HG03139 (cell line): ENCODE data around the gene VWA5A.

ENCODE experiments used
- ATAC-seq: cut with Tn5 transposase; IDR thresholded peaks from one replicate; pipeline ENCODE4 v1.9.1; 2021; ENCODE audit not compliant: unreplicated experiment

The VWA5A gene

GRCh38 chr11:124114942-124115781 is at the start of gene VWA5A:
Gene VWA5A, plus strand, starts transcription at chr11:124115450. Its CDS starts 2,062 bp downstream, at chr11:124117512.
- ATAC-seq = peak; percentile 99

- no peak for ATAC-seq
Observed at GRCh38 chr11:124068601-124069110, 46.6 kb upstream of the VWA5A start.

DNA sequence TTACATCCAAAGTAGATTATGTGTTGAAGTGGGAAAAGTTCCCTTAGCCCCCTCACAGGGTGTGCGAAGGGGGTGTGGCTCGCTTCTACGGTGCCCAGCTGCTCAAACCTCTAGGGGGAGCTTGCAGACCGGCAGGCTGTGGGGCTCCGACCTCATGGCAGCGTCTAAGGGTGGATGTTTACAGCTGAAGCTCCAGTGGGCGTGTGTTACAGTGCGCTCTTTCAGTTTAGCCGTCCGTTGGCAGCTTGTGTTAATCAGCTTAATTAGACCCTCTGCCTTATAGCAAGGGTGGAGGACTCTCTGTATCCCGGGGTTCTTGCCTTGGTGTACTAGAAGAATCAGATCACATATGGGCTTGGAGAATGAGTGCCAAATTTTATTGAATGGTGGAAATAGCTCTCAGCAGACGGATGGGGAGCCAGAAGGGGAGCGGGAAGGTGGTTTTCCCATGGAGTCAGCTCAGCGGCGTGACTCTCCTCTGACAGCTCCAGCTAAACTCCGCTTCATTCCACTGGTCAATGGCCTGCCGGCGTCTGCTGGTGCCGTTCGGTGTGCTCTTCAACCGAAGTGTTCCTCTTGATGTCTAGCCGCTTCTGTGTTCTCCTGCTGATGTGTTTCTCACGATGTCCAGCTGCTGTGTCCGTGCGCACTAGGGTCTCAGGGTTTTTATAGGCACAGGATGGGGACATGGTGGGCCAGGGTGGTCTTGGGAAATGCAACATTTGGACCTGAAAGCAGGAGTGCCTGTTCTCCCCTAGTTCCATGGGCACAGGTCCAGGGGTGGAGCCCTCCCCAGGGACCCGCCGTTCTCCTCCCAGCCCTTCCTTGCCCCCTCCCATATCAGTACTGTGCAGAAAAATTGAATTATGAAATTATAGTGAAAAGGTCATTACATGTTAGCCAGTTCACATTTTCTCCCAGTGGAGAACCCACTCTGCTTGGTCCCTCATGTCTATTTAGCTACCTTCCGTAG is 45.5 kb upstream of the VWA5A start:
- peak; percentile 71 for ATAC-seq

DNA sequence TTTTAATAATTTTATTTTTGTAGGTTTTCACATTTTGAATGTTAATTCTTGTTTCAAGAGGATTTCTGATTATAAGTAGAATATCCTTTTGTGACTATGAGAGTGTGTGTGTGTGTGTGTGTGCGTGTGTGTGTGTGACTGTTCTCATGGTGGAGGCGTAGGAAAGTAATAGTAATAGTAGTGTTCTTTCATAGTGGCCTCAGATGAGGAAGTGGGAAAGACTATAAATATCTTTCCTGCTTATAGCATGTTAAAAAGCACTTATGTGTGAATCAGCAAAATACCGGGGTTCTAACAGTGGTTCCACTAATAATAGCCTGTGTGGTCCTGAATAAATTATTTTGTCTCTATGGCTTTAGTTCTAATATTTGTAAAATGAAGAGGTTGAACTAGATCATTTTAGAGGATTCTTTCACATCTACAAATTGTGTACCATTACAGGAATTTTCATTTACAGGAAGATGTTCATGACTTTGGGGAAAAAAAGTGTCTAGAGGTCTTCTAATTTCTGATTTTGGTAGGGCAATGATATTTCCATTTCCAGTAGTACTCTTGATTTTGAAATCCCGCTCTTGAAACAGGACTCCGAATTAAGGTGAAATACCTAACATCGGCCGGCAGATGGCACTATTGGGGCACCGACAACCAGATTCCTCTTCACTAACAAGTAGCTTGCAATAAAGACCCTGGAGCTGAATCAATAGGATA is 44.2 kb upstream of the VWA5A start:
- peak; percentile 89 for ATAC-seq

GRCh38 chr11:124071623-124071948 is 43.7 kb upstream of the VWA5A start:
- ATAC-seq = no peak

DNA sequence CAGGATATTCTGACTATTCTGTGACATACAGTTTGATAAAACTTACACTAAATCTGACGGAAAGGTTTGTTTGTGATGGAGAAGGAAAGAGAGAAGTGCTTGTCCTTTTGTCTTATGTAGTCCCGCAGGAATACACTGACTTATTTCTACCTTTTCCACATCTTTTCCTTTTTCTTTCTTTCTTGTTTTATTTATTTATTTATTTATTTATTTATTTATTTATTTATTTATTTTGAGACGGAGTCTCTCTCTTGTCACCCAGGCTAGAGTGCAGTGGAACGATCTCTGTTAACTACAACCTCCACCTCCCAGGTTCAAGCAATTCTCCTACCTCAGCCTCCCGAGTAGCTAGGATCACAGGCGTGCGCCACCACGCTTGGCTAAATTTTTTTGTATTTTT is 43.1 kb upstream of the VWA5A start:
- ATAC-seq = no peak

DNA sequence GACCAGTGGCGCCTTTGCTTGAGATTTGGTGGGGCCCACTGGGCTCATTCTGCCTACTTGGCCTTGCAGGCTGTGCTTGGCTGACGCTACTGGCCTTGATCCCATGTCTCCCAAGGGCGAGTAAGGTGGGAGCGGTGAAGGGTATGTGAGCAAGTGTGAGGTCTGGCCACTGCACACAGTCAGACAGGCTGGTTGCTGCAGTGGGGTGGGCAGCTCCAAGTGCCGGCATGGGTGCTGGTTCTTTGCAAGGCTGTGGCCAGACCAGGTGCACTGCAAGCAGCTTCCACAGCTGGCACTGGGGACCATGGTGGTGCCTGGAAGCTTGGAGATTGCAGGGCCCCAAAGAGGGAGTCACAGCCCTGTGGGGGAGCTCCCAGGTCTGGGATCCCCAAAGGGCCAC is 40.7 kb upstream of the VWA5A start:
- no peak for ATAC-seq

- no peak for ATAC-seq
Observed at GRCh38 chr11:124075492-124075840, 39.8 kb upstream of the VWA5A start.

DNA sequence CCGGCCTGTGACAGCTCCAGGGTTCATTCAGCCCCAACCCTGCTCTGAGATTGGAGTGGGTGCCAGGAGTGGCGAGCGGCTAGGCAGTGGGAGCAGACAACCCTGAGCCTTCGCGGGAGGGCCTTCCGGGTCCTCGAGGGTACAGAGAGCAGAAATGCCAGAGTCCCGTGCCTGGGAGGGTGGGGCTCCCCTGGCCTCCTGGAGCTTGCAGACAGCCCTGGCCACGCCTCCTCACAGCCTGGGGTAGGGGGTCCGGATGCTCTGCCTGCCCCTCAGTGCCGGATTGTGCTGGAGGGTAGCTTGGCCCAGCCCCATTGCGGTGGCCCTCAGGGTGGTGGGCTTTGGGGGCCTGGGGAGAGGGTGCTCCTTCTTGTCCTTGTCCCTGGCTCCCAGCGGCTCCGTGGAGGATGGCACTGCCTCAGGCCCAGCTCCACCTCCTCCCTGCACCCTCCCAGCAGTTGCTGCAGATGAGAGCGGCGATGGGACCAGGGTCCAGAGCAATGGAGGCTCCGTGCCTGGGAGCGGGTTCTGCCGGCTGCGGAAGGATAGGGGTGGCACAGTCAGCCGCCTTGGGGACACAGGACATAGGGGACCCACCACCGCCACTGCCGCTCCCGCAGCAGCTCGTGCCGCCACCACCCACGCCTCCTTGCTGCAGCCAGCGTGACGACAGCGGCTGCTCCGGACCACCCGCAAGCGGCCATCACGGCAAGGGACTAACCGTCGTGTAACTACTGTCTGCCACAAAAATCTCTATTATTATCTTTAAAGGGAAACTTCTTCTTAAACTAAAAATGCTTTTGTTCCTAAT is 39.2 kb upstream of the VWA5A start:
- ATAC-seq = peak; percentile 55

DNA sequence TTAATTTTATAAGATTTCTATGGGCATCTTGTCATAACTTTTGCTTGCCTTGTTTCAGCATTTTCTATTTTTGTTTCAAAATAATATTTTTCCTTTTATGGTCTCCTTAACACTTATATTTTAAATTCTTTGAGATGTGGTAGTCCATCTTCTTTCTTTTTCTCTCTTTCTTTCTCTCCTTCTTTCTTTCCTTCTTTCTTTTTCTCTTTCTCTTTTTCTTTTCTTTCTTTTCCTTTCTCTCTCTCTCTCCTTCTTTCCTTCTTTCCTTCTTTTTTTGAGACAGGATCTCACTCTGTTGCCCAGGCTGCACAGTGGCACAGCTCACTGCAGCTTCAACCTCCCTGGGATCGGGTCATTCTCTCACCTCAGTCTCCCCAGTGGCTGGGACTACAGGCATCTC is 38.0 kb upstream of the VWA5A start:
- ATAC-seq = no peak

DNA sequence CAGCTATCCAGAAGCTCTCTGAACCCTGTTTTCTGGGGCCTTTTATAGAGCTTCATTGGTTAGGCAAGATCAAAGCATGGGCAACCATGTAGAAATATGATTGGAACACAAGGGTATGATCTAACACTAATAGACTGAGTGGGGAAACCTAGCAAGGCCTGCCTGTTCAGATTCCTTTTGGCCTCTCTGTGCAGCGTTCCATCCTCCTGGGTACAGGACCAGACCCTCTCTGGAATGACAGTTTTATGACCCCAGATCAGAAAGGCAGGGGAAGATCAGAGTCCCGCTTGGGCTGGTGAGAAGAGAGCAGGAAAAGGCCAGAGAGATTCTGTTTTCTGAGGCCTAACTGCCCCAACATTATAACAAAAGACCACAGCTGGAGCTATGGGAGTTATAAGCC is 36.7 kb upstream of the VWA5A start:
- ATAC-seq = no peak

DNA sequence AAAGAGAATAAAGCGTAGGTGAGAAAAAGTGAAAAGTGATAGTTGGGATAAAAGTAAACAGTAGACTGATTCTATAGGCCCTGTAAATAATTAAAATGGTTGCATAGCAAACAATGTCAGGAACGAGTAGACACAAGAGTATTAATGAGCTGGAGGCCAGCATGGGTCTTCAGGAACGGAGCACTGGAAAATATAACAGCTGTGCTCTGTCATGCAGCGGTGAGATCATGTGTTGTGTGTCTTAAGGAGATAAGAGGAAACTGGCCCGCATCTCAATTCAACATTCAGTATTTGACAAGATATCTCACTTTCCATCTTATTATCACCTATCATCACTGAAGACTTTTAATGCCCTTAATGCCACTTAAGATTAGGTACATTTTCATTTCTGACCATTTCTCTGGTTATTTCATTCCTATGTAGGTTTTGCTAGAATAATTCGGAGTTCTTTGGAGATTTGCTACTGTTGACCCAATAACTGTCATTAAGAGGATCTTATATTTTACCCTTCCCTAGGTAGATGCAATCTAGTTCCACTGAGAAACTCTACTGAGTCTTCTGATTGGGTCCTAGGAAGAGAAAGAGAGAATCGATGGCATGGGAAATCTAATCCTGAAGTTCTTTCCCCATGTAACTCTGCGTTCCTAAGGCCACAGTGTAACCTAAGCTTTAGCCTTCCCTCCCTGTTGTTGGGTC is 35.5 kb upstream of the VWA5A start:
- ATAC-seq = no peak

- no peak for ATAC-seq
Observed at GRCh38 chr11:124080327-124081001, 34.8 kb upstream of the VWA5A start.

- ATAC-seq = no peak
Observed at GRCh38 chr11:124081483-124081882, 33.8 kb upstream of the VWA5A start.

DNA sequence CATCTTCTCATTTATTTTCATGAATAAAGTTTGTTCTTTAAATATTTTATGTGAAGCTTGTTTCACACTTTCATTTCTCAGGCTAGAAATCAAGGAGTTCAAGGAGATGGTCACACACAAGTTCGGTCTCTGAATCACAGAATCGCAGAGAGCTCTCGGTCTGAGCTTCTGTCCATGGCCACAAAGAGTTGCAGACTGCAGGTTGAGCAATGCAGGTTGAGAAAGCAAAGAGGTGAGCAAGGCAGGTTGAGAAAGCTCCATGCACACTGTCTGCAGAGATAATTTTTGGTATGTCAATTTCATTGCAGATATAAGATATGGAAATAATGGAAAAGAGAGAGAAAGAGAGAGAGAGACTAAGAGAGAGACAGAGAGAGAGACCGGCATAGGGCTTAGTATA is 32.9 kb upstream of the VWA5A start:
- no peak for ATAC-seq

- no peak for ATAC-seq
Observed at GRCh38 chr11:124085583-124085982, 29.7 kb upstream of the VWA5A start.

- ATAC-seq = no peak
Observed at GRCh38 chr11:124085997-124086846, 29.0 kb upstream of the VWA5A start.

DNA sequence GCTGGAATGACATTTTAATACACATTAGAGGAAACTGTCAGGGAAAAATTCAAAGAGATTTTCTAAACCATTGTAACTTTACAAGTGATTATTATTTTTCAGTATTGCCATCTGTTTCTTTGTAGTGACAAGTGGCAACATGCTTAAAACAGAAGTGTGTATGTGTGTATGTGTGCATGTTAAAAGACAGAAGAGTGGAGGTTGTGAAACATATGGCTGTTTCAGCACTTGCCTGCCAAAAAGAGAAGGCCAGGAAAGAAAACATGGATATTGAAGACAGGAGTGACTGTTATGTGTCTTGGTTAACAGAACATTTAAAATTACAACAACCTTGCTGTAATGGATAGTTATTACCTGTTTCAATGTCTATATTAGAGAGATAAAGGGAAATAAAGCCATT is 24.3 kb upstream of the VWA5A start:
- ATAC-seq = no peak
